ENCODE measurements around the gene RNF144A. TPM values are rescaled to one million over a fixed set of nuclear protein-coding genes. Genes with fewer than 3 reads are reported as not detected.

The RNF144A gene
- total and polyA plus RNA-seq, 2 experiments from 2014 or later: 2.8 to 14.7 TPM

GRCh38 chr2:7061921-7062320 lies 144.7 kb downstream of the RNF144A start:
- Mint-ChIP-seq H3K27me3 (ENCODE audit: insufficient read depth, low read depth, poor library complexity) (peaks cover 10% of the 10 kb centered on the region), H3K4me1 (peaks cover 8% of the 10 kb centered on the region)

DNA sequence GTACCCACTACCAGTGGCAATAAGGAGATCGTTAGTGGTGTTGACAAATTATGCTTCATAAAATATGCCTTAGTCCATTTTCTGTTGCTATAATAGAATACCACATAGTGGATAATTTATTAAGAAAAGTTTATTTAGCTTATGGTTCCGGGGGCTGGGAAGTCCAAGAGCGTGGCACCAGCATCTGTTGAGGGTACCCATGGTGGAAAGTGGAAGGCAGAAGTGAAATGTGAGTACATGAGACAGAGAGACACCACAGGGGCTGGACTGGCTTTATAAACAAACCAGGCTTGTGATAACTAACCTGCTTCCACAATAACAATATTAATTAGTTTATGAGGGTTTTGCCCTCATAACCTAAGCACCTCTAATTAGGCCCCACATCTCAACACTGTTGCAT lies 146.6 kb downstream of the RNF144A start:
- Mint-ChIP-seq H3K27ac (no peak overlapping the region), H3K4me1 (peaks cover 8% of the 10 kb centered on the region), H3K36me3 (ENCODE audit: low read depth) (peaks cover 21% of the 10 kb centered on the region), H3K4me3 (no peak overlapping the region), H3K9me3 (peaks cover 22% of the 10 kb centered on the region), H3K27me3 (ENCODE audit: insufficient read depth, low read depth, poor library complexity) (peaks cover 10% of the 10 kb centered on the region)
- H3K27ac ChIP-seq (ENCODE audit: low read depth): no peak overlapping the region
- H3K27me3 ChIP-seq (ENCODE audit: insufficient read depth): no peaks in the 10 kb centered on the region
- no peak overlapping the region for H3K4me3 ChIP-seq
- H4K20me1 ChIP-seq (replicated peaks; ENCODE audit: insufficient read depth): no peaks in the 10 kb centered on the region
- TF ChIP-seq EZH2 (IDR thresholded peaks at IDR 0.05; ENCODE audit: low read depth, unreplicated experiment) (no peak), STAT1 (IDR thresholded peaks at IDR 0.05; ENCODE audit: unreplicated experiment) (no peak), CREB1 (CRISPR knock-in tag; IDR thresholded peaks at IDR 0.05; ENCODE audit: low read depth) (no peak), ETS1 (IDR thresholded peaks at IDR 0.05) (no peak), ZNF331 (CRISPR knock-in tag; IDR thresholded peaks at IDR 0.05; ENCODE audit: low read depth) (no peak), POLR2AphosphoS5 (IDR thresholded peaks at IDR 0.05; ENCODE audit: low read depth) (no peak), JUNB (IDR thresholded peaks at IDR 0.05; ENCODE audit: unreplicated experiment) (no peak), ZNF462 (CRISPR knock-in tag; IDR thresholded peaks at IDR 0.05) (no peak), EZH2phosphoT487 (IDR thresholded peaks at IDR 0.05; ENCODE audit: unreplicated experiment) (no peak)
- TF ChIP-seq, protein P1, sequence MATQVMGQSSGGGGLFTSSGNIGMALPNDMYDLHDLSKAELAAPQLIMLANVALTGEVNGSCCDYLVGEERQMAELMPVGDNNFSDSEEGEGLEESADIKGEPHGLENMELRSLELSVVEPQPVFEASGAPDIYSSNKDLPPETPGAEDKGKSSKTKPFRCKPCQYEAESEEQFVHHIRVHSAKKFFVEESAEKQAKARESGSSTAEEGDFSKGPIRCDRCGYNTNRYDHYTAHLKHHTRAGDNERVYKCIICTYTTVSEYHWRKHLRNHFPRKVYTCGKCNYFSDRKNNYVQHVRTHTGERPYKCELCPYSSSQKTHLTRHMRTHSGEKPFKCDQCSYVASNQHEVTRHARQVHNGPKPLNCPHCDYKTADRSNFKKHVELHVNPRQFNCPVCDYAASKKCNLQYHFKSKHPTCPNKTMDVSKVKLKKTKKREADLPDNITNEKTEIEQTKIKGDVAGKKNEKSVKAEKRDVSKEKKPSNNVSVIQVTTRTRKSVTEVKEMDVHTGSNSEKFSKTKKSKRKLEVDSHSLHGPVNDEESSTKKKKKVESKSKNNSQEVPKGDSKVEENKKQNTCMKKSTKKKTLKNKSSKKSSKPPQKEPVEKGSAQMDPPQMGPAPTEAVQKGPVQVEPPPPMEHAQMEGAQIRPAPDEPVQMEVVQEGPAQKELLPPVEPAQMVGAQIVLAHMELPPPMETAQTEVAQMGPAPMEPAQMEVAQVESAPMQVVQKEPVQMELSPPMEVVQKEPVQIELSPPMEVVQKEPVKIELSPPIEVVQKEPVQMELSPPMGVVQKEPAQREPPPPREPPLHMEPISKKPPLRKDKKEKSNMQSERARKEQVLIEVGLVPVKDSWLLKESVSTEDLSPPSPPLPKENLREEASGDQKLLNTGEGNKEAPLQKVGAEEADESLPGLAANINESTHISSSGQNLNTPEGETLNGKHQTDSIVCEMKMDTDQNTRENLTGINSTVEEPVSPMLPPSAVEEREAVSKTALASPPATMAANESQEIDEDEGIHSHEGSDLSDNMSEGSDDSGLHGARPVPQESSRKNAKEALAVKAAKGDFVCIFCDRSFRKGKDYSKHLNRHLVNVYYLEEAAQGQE (IDR thresholded peaks at IDR 0.05; ENCODE audit: unreplicated experiment): no peak
- no peak overlapping the region for H3K4me2 ChIP-seq
- no peaks in the 10 kb centered on the region for H3F3A ChIP-seq (replicated peaks; ENCODE audit: low read depth)
- H3K4me1 ChIP-seq (ENCODE audit: insufficient read depth): no peaks in the 10 kb centered on the region
- peaks cover 7% of the 10 kb centered on the region for H3K36me3 ChIP-seq (ENCODE audit: insufficient read depth)
- H3K79me2 ChIP-seq (replicated peaks; ENCODE audit: insufficient read depth): no peaks in the 10 kb centered on the region
- no peak overlapping the region for H2AFZ ChIP-seq
- no peak for ATAC-seq
- H3K9me2 ChIP-seq (ENCODE audit: insufficient read depth): no peaks in the 10 kb centered on the region
- no peak for DNase-seq (ENCODE audit: low spot score)

More at GRCh38 chr2:7061921-7062320, 144.7 kb downstream of the RNF144A start:
- Histone ChIP-seq H3K79me2 (replicated peaks; ENCODE audit: insufficient read depth) (no peaks in the 10 kb centered on the region), H3K36me3 (ENCODE audit: insufficient read depth) (peaks cover 7% of the 10 kb centered on the region), H3K27ac (ENCODE audit: low read depth) (no peak overlapping the region), H3K4me1 (ENCODE audit: insufficient read depth) (no peaks in the 10 kb centered on the region), H2AFZ (no peak overlapping the region), H3K9me2 (ENCODE audit: insufficient read depth) (no peaks in the 10 kb centered on the region), H3K4me2 (no peak overlapping the region), H3K27me3 (ENCODE audit: insufficient read depth) (no peaks in the 10 kb centered on the region), H4K20me1 (replicated peaks; ENCODE audit: insufficient read depth) (no peaks in the 10 kb centered on the region), H3F3A (replicated peaks; ENCODE audit: low read depth) (no peaks in the 10 kb centered on the region), H3K4me3 (no peak overlapping the region)
- DNase-seq (ENCODE audit: low spot score): no peak
- ATAC-seq: no peak
- Mint-ChIP-seq H3K36me3 (ENCODE audit: low read depth) (peaks cover 21% of the 10 kb centered on the region), H3K9me3 (peaks cover 22% of the 10 kb centered on the region), H3K4me3 (no peak overlapping the region), H3K27ac (no peak overlapping the region)
- TF ChIP-seq STAT1 (IDR thresholded peaks at IDR 0.05; ENCODE audit: unreplicated experiment) (no peak), EZH2 (IDR thresholded peaks at IDR 0.05; ENCODE audit: low read depth, unreplicated experiment) (no peak)
